T-helper 1 cell treated with Interleukin-12 subunit alpha and Interleukin-12 subunit beta and Interleukin-4 antibody, amounts not matched to agents 30 ng/mL and 1 ng/mL, for 36 hours (primary cell): ENCODE measurements around the gene TNIK. TPM values are rescaled to one million over a fixed set of nuclear protein-coding genes. Genes with fewer than 3 reads are reported as not detected.
"Not testable (repeated sequence)": the region's sequence is repeated elsewhere in the genome, so short reads cannot be mapped to it uniquely, and the experiment has no call there.

ENCODE experiments used
- intact Hi-C: fragments of 100-400 bp; cut with micrococcal nuclease; formaldehyde crosslinking; loops from one replicate; pipeline ENCODE4 v1.15.1; 2024
- total RNA-seq: library from RNA; stranded (reverse); gene quantifications from 2 replicates; pipeline ENCODE4 v1.2.3, GENCODE V29; 2022

The TNIK gene
- total RNA-seq, 1 donor from 2014 or later, result 51.5 TPM

- intact Hi-C loops, result loop anchor here (10.0 kb wide), 2 partner anchors 653 to 1097 kb away; partner anchors contain the start of gene SKIL
Measured at GRCh38 chr3:171451915-171452314, 8.3 kb downstream of the TNIK start.

DNA sequence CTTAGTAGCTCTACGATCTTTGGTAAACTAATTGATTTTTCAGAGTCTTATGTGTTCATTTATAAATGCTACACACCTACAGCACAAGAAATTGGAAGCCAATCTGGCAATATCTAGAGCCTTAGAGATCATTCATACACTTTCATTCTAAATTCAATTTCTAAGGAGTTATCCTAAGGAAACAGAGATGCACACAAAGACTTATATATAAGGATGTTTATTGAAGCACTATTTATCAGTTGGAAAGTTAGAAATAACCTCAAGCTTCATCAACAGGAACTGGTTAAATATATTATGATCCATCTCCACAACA is 12.7 kb downstream of the TNIK start:
- intact Hi-C loops, result not testable (repeated sequence)

DNA sequence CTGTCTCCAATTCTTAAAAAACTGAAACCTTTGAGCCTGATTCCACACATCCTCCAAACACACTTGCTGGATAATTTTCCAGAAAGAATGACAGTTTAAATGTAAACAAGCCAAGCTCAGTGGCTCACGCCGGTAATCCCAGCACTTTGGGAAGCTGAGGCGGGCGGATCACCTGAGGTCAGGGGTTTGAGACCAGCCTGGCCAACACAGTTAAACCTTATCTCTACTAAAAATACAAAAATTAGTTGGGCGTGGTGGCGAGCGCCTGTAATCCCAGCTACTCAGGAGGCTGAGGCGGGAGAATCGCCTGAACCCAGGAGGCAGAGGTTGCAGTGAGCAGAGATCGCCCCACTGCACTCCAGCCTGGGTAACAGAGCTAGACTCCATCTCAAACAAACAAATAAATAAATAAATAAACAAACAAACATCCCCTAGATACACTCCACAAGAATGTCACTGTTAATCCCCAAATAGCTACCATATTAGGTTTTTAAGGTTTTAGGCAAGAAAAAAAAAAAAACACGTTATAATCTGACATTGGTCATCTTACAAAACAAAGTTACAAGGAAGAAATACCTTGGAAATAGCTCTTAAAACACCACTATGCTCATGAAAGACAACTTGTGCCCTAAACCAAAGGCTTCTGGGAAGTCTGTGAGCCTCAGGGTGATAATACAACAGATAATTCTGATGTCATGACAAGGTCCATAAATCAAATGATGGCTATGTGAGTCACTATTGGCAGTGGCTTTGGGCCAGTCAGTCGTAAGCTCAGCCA is 13.2 kb downstream of the TNIK start:
- intact Hi-C loops, result no loop called here

DNA sequence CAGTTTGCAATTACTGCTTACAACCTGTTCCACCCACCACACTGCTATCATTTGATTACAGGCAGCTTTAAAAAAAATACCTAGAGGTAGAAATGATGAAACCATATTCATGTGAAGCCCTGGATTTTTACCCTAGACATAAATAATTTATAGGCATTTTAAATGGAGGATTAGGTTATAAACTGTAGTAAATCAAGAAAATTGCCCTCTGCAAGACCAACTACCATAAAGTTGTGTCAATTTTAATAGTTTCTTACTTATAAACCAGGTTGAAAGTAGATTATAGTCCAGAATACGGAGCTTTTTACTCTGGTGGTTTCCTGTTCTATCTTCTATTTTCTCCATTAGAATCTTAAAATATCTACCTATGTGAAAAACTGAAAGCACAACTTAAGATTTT is 13.9 kb downstream of the TNIK start:
- intact Hi-C loops, result no loop called here

GRCh38 chr3:171445620-171446204 is 14.5 kb downstream of the TNIK start:
- intact Hi-C loops, result no loop called here

- intact Hi-C loops, result no loop called here
Measured at GRCh38 chr3:171444001-171444690, 16.1 kb downstream of the TNIK start.

GRCh38 chr3:171443211-171443957 is 16.8 kb downstream of the TNIK start:
- intact Hi-C loops, result no loop called here

DNA sequence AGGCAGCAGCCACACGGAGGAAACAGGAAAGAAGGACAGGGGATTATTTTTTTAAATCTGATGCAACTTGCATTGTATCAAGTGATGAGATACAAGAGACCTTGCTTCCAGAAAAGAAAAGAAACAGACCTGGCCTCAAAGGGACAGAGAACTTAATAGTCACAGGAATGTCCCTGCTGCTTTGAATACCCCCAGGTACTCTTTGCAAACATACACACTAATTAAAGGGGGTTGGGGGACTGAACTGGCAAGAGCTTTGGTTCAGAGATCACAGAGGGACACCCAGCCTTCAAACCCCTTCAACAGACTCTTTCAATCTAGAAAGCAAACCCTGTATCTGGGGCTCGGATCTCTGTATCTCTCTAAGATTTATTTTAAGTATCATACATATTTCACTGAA is 18.0 kb downstream of the TNIK start:
- intact Hi-C loops, result no loop called here

DNA sequence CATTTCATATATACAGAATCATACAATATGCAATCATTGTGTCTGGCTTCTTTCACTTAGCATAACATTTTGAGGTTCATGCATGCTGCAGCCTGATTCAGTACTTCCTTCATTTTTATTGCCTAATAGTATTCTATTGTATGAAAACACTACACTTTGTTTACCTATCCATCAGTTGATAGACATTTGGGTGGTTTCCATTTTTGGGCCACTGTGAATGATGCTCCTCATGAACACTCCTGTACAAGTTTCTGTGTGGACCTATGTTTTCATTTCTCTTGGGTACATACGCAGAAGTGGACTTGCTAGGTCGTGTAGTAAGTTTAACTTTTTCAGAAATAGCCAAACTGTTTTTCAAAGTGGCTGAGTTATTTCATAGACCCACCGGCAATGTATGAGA is 18.8 kb downstream of the TNIK start:
- intact Hi-C loops, result no loop called here

GRCh38 chr3:171439996-171440395 is 20.2 kb downstream of the TNIK start:
- intact Hi-C loops, result no loop called here

- intact Hi-C loops, result no loop called here
Measured at GRCh38 chr3:171437115-171437756, 23.0 kb downstream of the TNIK start.

DNA sequence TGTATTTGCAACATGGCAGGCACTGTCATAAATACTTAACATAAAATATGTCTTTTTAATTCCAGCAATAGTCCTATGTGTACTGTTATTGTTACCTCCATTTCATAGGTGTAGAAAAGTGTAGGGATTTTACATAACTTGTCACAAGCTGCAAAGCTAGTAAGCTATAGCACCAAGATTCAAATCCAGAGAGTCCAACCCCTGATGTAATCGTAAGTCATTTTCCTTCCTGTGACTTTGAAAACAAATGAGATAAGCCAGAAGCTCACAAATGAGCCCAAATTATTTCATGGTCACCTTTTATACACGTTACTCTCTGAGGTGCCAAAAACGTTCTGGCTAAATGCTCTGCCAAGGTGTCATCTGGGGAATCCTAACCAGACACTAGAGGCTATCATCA is 23.8 kb downstream of the TNIK start:
- intact Hi-C loops, result no loop called here

DNA sequence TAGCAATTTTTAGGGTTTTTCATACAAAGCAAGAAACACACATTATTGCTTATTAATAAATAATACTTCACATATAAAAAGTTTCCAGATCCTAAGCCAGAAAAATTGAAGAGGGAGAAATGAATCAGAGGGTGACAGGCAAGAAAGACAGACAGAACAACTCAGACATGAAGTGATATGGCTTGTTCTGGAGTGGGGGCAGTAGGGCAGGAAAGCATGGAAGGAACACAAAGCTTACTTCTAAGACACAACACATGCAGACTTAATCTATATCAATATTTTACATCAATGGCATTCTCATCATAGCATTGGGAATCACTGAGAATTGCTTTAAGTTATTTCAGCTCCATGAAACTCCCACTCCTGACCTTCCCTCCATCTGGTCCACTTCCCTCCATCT is 24.4 kb downstream of the TNIK start:
- intact Hi-C loops, result no loop called here

DNA sequence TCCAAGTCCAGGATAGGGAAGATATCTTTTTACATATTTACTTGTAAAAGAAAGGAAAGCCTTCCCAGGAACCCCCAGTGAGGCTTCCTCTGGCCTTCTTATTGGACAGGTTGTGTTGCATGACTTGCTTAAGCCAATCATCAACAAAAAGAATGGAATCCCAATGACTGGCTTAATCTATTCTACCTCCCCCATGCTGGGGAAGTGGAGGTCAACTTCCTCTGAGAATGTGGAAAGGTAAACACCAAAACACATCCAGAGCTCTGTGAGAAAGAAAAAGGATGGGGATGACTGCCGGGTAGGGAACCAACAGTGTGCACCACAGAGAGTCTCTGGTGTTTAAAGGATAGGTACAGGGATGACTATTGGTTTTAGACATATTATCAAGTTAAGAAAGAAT is 25.1 kb downstream of the TNIK start:
- intact Hi-C loops, result no loop called here

DNA sequence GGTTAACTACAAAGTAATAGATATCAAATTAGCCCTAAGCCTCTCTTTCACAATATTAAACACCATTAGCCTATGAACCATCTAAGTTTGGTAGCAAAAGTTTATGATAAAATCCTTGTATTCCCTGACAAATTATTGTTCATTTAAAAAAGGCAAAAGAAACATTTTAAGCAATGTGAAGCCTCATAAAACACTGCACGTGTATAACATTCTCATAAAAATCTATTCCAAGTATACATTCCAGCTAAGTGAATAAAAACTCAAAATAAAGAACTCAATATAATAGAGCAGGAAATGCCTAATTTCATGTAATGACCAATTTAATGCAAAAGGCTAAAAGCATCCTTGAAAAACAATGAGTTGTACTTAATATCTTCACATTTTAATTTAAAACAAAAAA is 27.7 kb downstream of the TNIK start:
- intact Hi-C loops, result no loop called here

DNA sequence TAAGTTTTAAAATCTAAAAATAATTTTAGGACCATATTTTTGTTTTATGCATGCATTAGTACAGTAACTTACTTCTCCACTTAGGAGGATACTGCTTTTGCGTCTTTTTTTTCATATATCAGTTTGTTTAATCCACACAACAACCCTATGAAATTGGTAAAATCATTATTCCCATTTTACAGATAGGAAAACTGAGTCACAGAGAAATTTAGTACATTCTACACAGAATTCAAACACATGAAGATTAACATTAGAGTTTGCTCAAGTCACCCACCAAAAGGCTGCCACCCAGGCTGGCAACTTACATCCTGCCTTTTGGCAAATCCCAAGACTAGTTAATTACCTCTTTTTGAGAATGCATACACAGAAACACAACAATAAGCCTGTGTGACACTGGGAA is 28.7 kb downstream of the TNIK start:
- intact Hi-C loops, result no loop called here

DNA sequence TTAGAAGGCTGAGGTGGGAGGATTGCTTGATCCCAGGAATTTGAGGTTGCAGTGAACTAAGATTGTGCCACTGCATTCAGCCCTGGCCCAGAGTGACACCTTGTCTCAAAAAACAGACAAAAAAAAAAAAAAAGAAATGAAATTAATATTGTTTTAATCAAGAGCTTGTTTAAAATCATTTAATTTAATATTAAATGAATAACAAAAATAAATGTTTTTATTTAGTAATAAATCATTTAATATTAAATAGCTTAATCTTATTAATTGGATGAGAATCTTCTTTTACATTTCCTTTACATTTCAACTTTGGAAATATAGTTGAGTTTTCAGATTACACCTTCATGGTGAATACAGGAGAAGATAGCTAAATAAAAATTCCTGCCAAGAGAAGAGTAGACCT is 29.7 kb downstream of the TNIK start:
- intact Hi-C loops, result no loop called here

DNA sequence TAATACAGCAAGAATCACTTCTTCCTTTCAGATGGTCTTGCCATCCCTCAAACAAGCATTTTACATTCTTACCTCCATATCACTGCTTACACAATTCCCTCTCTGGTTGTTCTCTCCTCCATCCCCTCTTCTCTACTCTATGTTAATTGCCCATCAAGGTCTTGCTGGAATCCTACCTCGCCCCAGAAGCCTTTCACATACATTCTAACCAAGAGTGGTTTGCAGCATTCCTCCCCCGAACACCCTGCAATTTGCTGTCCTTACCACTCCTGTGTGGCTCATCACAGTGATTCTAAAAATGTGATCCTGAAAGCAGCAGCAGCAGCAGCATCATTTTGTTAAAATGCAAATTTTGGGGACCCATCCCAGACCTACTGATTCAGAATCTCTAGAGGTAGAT is 30.6 kb downstream of the TNIK start:
- intact Hi-C loops, result no loop called here

GRCh38 chr3:171428892-171429291 is 31.3 kb downstream of the TNIK start:
- intact Hi-C loops, result no loop called here

DNA sequence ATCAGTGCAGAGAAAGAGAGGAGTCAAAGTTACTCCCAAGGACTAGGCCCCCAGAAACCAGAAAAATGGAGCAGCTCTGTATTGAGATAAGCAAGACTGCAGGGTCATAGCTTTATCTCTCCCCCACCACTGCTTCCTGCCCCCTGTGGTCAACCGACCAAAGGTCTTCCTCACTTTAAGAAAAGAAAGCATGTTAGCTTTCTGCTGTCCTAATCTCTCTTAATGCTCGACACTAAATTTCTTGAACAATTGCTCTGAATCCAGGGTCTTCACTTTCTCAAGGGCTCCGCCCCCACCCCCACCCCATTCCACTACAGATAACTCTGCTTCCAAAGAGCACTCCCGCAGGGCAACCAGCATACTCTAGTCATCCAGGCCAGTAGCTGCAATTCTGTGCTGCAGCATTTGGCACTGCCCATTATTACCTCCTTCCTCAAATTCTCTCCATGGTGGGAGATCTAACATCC is 31.9 kb downstream of the TNIK start:
- intact Hi-C loops, result no loop called here

DNA sequence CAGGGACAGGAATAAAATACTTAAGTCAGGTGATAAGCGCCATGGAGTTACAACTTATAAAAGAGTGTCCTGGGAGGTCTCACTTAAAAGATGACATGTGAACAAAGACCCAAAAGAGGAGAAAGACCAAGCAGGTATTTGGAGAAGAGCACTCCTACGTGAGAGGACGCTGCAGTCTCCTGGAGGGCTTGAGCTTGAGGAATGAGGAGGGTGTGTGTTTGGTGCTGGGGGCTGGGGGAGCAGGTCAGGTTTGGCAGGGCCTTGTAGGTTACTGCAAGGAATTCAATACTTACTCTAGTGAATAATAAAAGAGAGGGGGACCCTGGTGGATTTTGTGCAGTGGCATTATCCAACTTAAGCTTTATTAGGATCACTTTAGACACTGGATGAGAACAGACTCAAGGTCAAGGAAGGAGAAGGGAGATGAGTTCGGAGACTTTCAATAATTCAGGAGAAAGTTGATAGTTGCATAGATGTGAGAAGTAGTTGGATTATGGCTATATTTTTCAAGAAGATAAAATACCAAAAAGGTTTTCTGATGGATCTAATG is 32.4 kb downstream of the TNIK start:
- intact Hi-C loops, result no loop called here
